ENCODE measurements around the gene APEH. TPM values are rescaled to one million over a fixed set of nuclear protein-coding genes. Genes with fewer than 3 reads are reported as not detected.
"Not testable (repeated sequence)": the region's sequence is repeated elsewhere in the genome, so short reads cannot be mapped to it uniquely, and the experiment has no call there.

Gene APEH
- total and polyA plus RNA-seq, 10 of the 15 experiments (the other 5 are each of a cell fraction or from before 2014, with no cell fraction given): 74.4 to 214 (median 131) TPM

- intact Hi-C loops (cut with micrococcal nuclease; ENCODE audit: unreplicated experiment); H4K20me1 ChIP-seq (ENCODE audit: control insufficient read depth, insufficient read depth); in situ Hi-C loops (cut with MboI); H3K4me3 ChIP-seq; RAD21 ChIA-PET (ENCODE audit: unreplicated experiment); DNase-seq (ENCODE audit: low read depth, low spot score); H3K9me3 ChIP-seq (replicated peaks; ENCODE audit: control insufficient read depth, insufficient read depth, low read length); H3K27me3 ChIP-seq (replicated peaks in 1 of 2; ENCODE audit: control insufficient read depth in 2 of 2, insufficient read depth in 2 of 2, low read length in 1 of 2); H3K4me1 ChIP-seq (ENCODE audit: control insufficient read depth, insufficient read depth, low read length); H3K9ac ChIP-seq (ENCODE audit: control insufficient read depth, insufficient read depth, low read length); H2AFZ ChIP-seq (ENCODE audit: control insufficient read depth, low read depth, low read length); FAIRE-seq; POLR2A ChIA-PET; BruUV-seq (replicated peaks); CTCF ChIA-PET; SMC1A ChIA-PET (ENCODE audit: uncharacterized antibody, unreplicated experiment); H3K27ac ChIP-seq (ENCODE audit: control insufficient read depth, insufficient read depth); ATAC-seq: not testable (repeated sequence)
- 9% methylated on average over 15 of the region's 29 CpGs for WGBS (ENCODE audit: insufficient coverage, insufficient replicate concordance, low lambda C conversion rate, missing lambda C conversion rate)
- peak overlapping the region; percentile 25; the same call in 1 of the 2 replicates for H3K4me2 ChIP-seq (ENCODE audit: control insufficient read depth, insufficient read depth)
- peaks cover 14% of the 10 kb centered on the region for H3K79me2 ChIP-seq (ENCODE audit: control insufficient read depth, insufficient read depth, low read length)
- peaks cover 0 to 18% of the 10 kb centered on the region in 2 experiments; a peak in 3 of 4 replicates for H3K36me3 ChIP-seq (ENCODE audit: control insufficient read depth in 2 of 2, insufficient read depth in 2 of 2, low read length in 1 of 2)
Observed at GRCh38 chr3:49686346-49686745, 12.2 kb downstream of the APEH start.

DNA sequence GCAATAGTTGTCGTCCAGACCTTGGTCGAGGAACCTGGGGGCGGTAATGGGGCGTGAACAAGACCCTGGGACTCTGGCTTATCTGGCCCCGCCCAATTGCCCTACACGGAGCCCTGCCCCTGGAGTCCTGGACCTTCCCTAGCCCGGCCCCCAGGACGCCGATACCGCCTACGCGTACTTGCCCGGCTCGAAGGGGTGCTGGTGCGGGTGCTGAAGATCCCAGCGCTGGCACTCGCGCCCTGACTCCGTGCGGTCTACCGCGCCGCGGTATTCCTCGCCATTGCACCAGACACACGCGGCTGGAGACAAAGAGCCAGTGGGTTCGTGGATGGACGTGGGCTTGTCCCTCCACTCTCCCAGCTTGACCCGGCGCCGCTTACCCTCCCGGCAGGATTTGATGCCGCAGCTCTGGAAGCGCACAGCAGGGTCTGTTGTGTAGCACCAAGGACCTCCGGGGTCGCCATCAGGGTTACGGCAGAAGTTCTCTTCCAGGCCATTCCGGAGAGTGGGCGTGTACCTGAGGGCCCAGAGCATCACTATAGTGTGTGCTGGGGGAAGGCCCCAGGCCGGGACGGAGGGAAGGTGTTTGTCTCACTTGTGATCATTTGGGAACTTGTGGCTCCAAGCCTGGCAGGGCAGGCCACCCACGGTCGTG lies 12.7 kb downstream of the APEH start:
- H3K4me1 ChIP-seq (ENCODE audit: control insufficient read depth, insufficient read depth, low read length); ATAC-seq; H3K9ac ChIP-seq (ENCODE audit: control insufficient read depth, insufficient read depth, low read length); H3K27ac ChIP-seq (ENCODE audit: control insufficient read depth, insufficient read depth); H4K20me1 ChIP-seq (ENCODE audit: control insufficient read depth, insufficient read depth); H2AFZ ChIP-seq (ENCODE audit: control insufficient read depth, low read depth, low read length); BruUV-seq (replicated peaks); POLR2A ChIA-PET; FAIRE-seq; H3K4me3 ChIP-seq; DNase-seq (ENCODE audit: low read depth, low spot score); intact Hi-C loops (cut with micrococcal nuclease; ENCODE audit: unreplicated experiment); CTCF ChIA-PET; RAD21 ChIA-PET (ENCODE audit: unreplicated experiment); H3K27me3 ChIP-seq (replicated peaks in 1 of 2; ENCODE audit: control insufficient read depth in 2 of 2, insufficient read depth in 2 of 2, low read length in 1 of 2); in situ Hi-C loops (cut with MboI); H3K9me3 ChIP-seq (replicated peaks; ENCODE audit: control insufficient read depth, insufficient read depth, low read length); SMC1A ChIA-PET (ENCODE audit: uncharacterized antibody, unreplicated experiment): not testable (repeated sequence)
- WGBS (ENCODE audit: insufficient coverage, insufficient replicate concordance, low lambda C conversion rate, missing lambda C conversion rate): 49% methylated on average over 28 of the region's 44 CpGs
- H3K36me3 ChIP-seq (ENCODE audit: control insufficient read depth in 2 of 2, insufficient read depth in 2 of 2, low read length in 1 of 2): peaks cover 0 to 13% of the 10 kb centered on the region in 2 experiments; a peak in 3 of 4 replicates
- TF ChIP-seq POLR2A (IDR thresholded peaks at IDR 0.05; ENCODE audit: low read depth, low read length): peak; percentile 34; the same call in 1 of the 2 replicates
- H3K79me2 ChIP-seq (ENCODE audit: control insufficient read depth, insufficient read depth, low read length): peaks cover 14% of the 10 kb centered on the region
- H3K4me2 ChIP-seq (ENCODE audit: control insufficient read depth, insufficient read depth): peak overlapping the region; percentile 25; the same call in 1 of the 2 replicates

DNA sequence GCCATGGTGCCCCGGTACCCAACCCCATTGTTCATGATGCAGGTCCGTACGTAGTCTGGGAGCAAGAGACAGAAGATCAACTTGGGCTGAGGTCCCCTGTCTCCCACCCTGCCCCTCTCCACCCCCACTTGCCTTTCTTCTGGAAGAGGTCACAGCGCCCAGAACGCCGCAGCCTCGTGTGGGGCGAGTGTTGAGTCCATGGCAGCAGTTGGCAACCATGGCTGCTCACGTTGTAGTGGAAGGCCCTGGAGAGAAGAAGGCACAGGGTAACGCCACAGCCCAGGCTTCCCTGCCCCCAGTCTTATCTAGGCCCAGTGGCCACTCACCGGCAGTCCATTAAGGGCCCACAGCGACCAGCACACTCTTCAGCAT lies 13.3 kb downstream of the APEH start:
- in situ Hi-C loops (cut with MboI); H4K20me1 ChIP-seq (ENCODE audit: control insufficient read depth, insufficient read depth); CTCF ChIA-PET; BruUV-seq (replicated peaks); H3K27ac ChIP-seq (ENCODE audit: control insufficient read depth, insufficient read depth); POLR2A ChIA-PET; H3K4me2 ChIP-seq (ENCODE audit: control insufficient read depth, insufficient read depth); RAD21 ChIA-PET (ENCODE audit: unreplicated experiment); DNase-seq (ENCODE audit: low read depth, low spot score); H3K27me3 ChIP-seq (replicated peaks in 1 of 2; ENCODE audit: control insufficient read depth in 2 of 2, insufficient read depth in 2 of 2, low read length in 1 of 2); H3K4me3 ChIP-seq; FAIRE-seq; H3K9me3 ChIP-seq (replicated peaks; ENCODE audit: control insufficient read depth, insufficient read depth, low read length); H3K9ac ChIP-seq (ENCODE audit: control insufficient read depth, insufficient read depth, low read length); intact Hi-C loops (cut with micrococcal nuclease; ENCODE audit: unreplicated experiment); H3K4me1 ChIP-seq (ENCODE audit: control insufficient read depth, insufficient read depth, low read length); SMC1A ChIA-PET (ENCODE audit: uncharacterized antibody, unreplicated experiment); H2AFZ ChIP-seq (ENCODE audit: control insufficient read depth, low read depth, low read length); ATAC-seq: not testable (repeated sequence)
- 80% methylated on average over 11 of the region's 12 CpGs for WGBS (ENCODE audit: insufficient coverage, insufficient replicate concordance, low lambda C conversion rate, missing lambda C conversion rate)
- Histone ChIP-seq H3K79me2 (ENCODE audit: control insufficient read depth, insufficient read depth, low read length) (peaks cover 14% of the 10 kb centered on the region), H3K36me3 (ENCODE audit: control insufficient read depth in 2 of 2, insufficient read depth in 2 of 2, low read length in 1 of 2) (peaks cover 0 to 10% of the 10 kb centered on the region in 2 experiments; a peak in 3 of 4 replicates)

GRCh38 chr3:49688338-49689045 lies 14.3 kb downstream of the APEH start:
- H3K9me3 ChIP-seq (replicated peaks; ENCODE audit: control insufficient read depth, insufficient read depth, low read length); DNase-seq (ENCODE audit: low read depth, low spot score); intact Hi-C loops (cut with micrococcal nuclease; ENCODE audit: unreplicated experiment); FAIRE-seq; in situ Hi-C loops (cut with MboI); H3K36me3 ChIP-seq (ENCODE audit: control insufficient read depth in 2 of 2, insufficient read depth in 2 of 2, low read length in 1 of 2); H2AFZ ChIP-seq (ENCODE audit: control insufficient read depth, low read depth, low read length); H3K4me1 ChIP-seq (ENCODE audit: control insufficient read depth, insufficient read depth, low read length); RAD21 ChIA-PET (ENCODE audit: unreplicated experiment); H4K20me1 ChIP-seq (ENCODE audit: control insufficient read depth, insufficient read depth); SMC1A ChIA-PET (ENCODE audit: uncharacterized antibody, unreplicated experiment); BruUV-seq (replicated peaks); H3K27me3 ChIP-seq (replicated peaks in 1 of 2; ENCODE audit: control insufficient read depth in 2 of 2, insufficient read depth in 2 of 2, low read length in 1 of 2): not testable (repeated sequence)
- peak; percentile 14 for ATAC-seq
- Histone ChIP-seq H3K9ac (ENCODE audit: control insufficient read depth, insufficient read depth, low read length) (peak overlapping the region; percentile 91), H3K27ac (ENCODE audit: control insufficient read depth, insufficient read depth) (peak overlapping the region; percentile 89), H3K4me3 (peak overlapping the region; percentile 62), H3K4me2 (ENCODE audit: control insufficient read depth, insufficient read depth) (peak overlapping the region; percentile 99), H3K79me2 (ENCODE audit: control insufficient read depth, insufficient read depth, low read length) (peaks cover 14% of the 10 kb centered on the region)
- WGBS (ENCODE audit: insufficient coverage, insufficient replicate concordance, low lambda C conversion rate, missing lambda C conversion rate): 73% methylated on average over 7 of the region's 7 CpGs
- ChIA-PET POLR2A (interaction anchor here (1.1 kb wide), 1 partner anchor 60 kb away, joined by 3 read pairs; no protein-coding TSS in a partner anchor), CTCF (interaction anchor here (0.9 to 1.3 kb wide), 2 partner anchors 13 to 149 kb away, joined by 3 read pairs; no protein-coding TSS in a partner anchor)

All from GM12878 (cell line).